HEK293 (cell line): ENCODE measurements around the gene TEX38.
"Not testable (repeated sequence)": the region's sequence is repeated elsewhere in the genome, so short reads cannot be mapped to it uniquely, and the experiment has no call there.

Experiments
- CTCF ChIA-PET: fragments of 350-600 bp; formaldehyde crosslinking; extraction: SDS; loops from one replicate; lab custom pipeline; 2021; ENCODE audit warnings: antibody characterized with exemption; lab: Yijun Ruan, JAX
- POLR2A ChIA-PET: fragments of 300-600 bp; formaldehyde crosslinking; extraction: SDS; loops from one replicate; lab custom pipeline; 2020; ENCODE audit warnings: antibody characterized with exemption, inconsistent platforms; lab: Yijun Ruan, JAX
- H3K27ac ChIP-seq: fragments of 200-500 bp; sonication (Bioruptor generic); 2 replicates; pipeline ENCODE4 v1.5.1; 2014; ENCODE audit warnings: low read depth, low read length, control low read depth, inconsistent platforms; ENCODE audit errors: extremely low read depth
- H3K36me3 ChIP-seq, 2 experiments: fragments of 200-500 bp in 1 of 2; sonication (Bioruptor generic) in 1 of 2; 1 replicate in 1 of 2; 2 replicates in 1 of 2; pipeline ENCODE4 v1.5.1; 2014 to 2017; ENCODE audit warnings: inconsistent platforms in 2 of 2, low read length in 2 of 2; ENCODE audit not compliant: control insufficient read depth in 2 of 2, insufficient read depth in 1 of 2
- H3K4me1 ChIP-seq: fragments of 200-500 bp; sonication (Bioruptor generic); 2 replicates; pipeline ENCODE4 v1.5.1; 2014; ENCODE audit warnings: mild to moderate bottlenecking, low read length, inconsistent platforms; ENCODE audit not compliant: control insufficient read depth, insufficient read depth
- H3K4me3 ChIP-seq: 2 replicates; pipeline ENCODE4 v1.5.1; 2011; ENCODE audit warnings: low read depth, mild to moderate bottlenecking, control low read depth, low read length, moderate library complexity
- H3K9me3 ChIP-seq: fragments of 200-500 bp; sonication (Bioruptor generic); 2 replicates; pipeline ENCODE4 v1.5.1; 2014; ENCODE audit warnings: low read depth, low read length, inconsistent platforms; ENCODE audit not compliant: control insufficient read depth, insufficient read depth
- EGR2 ChIP-seq: fragments of 450-650 bp; formaldehyde crosslinking; IDR thresholded peaks from 2 replicates; pipeline ENCODE4 v1.5.1; 2016; ENCODE audit warnings: low read depth, missing biosample characterization, missing genetic modification characterization
- HOXA7 ChIP-seq: sonication (generic); formaldehyde crosslinking; IDR thresholded peaks from 2 replicates; pipeline ENCODE4 v1.8.1; 2022; ENCODE audit warnings: missing genetic modification reagents, borderline replicate concordance
- KLF1 ChIP-seq: fragments of 450-650 bp; formaldehyde crosslinking; IDR thresholded peaks from 2 replicates; pipeline ENCODE4 v1.5.1; 2016; ENCODE audit warnings: missing biosample characterization, missing genetic modification characterization
- ZBTB7A ChIP-seq: fragments of 450-650 bp; formaldehyde crosslinking; IDR thresholded peaks from 2 replicates; pipeline ENCODE4 v1.5.1; 2016; ENCODE audit warnings: low read depth, missing biosample characterization, missing genetic modification characterization
- ZNF146 ChIP-seq: fragments of 450-650 bp; formaldehyde crosslinking; IDR thresholded peaks from 2 replicates; pipeline ENCODE4 v1.5.1; 2016; ENCODE audit warnings: missing biosample characterization, missing genetic modification characterization
- ZNF211 ChIP-seq: fragments of 450-650 bp; formaldehyde crosslinking; IDR thresholded peaks from 2 replicates; pipeline ENCODE4 v1.5.1; 2016; ENCODE audit warnings: low read depth, missing biosample characterization, missing genetic modification characterization
- ZNF266 ChIP-seq: fragments of 450-650 bp; formaldehyde crosslinking; IDR thresholded peaks from 2 replicates; pipeline ENCODE4 v1.5.1; 2016; ENCODE audit warnings: missing biosample characterization, missing genetic modification characterization, low read depth
- ZNF354C ChIP-seq: fragments of 450-650 bp; formaldehyde crosslinking; IDR thresholded peaks from 2 replicates; pipeline ENCODE4 v1.5.1; 2016; ENCODE audit warnings: missing biosample characterization, missing genetic modification characterization, low read depth, borderline replicate concordance
- ZNF426 ChIP-seq: fragments of 450-650 bp; formaldehyde crosslinking; IDR thresholded peaks from 2 replicates; pipeline ENCODE4 v1.5.1; 2017; ENCODE audit warnings: missing biosample characterization, missing genetic modification characterization, mild to moderate bottlenecking, inconsistent platforms, moderate library complexity
- ZNF76 ChIP-seq: fragments of 450-650 bp; formaldehyde crosslinking; IDR thresholded peaks from 2 replicates; pipeline ENCODE4; 2016; ENCODE audit warnings: low read depth, missing biosample characterization, missing genetic modification characterization, borderline replicate concordance
- ZNF785 ChIP-seq: fragments of 450-650 bp; formaldehyde crosslinking; IDR thresholded peaks from 2 replicates; pipeline ENCODE4 v1.5.1; 2016; ENCODE audit warnings: missing biosample characterization, missing genetic modification characterization
- TF ChIP-seq, protein P1 (sequence below): fragments of 450-650 bp; formaldehyde crosslinking; IDR thresholded peaks from 2 replicates; pipeline ENCODE4 v1.5.1; 2016; ENCODE audit warnings: missing biosample characterization, missing genetic modification characterization
- TF ChIP-seq, protein P2 (sequence below): fragments of 450-650 bp; formaldehyde crosslinking; IDR thresholded peaks from 2 replicates; pipeline ENCODE4; 2016; ENCODE audit warnings: missing biosample characterization, missing genetic modification characterization
- TF ChIP-seq, protein P3 (sequence below): fragments of 450-650 bp; formaldehyde crosslinking; IDR thresholded peaks from 2 replicates; pipeline ENCODE4 v1.5.1; 2017; ENCODE audit warnings: missing biosample characterization, missing genetic modification characterization
- TF ChIP-seq, protein P4 (sequence below): fragments of 450-650 bp; formaldehyde crosslinking; IDR thresholded peaks from 2 replicates; pipeline ENCODE4 v1.5.1; 2016; ENCODE audit warnings: missing biosample characterization, missing genetic modification characterization
- TF ChIP-seq, protein P5 (sequence below): fragments of 450-650 bp; formaldehyde crosslinking; IDR thresholded peaks from 2 replicates; pipeline ENCODE4 v1.5.1; 2016; ENCODE audit warnings: missing biosample characterization, missing genetic modification characterization, low read depth

The TEX38 gene

DNA sequence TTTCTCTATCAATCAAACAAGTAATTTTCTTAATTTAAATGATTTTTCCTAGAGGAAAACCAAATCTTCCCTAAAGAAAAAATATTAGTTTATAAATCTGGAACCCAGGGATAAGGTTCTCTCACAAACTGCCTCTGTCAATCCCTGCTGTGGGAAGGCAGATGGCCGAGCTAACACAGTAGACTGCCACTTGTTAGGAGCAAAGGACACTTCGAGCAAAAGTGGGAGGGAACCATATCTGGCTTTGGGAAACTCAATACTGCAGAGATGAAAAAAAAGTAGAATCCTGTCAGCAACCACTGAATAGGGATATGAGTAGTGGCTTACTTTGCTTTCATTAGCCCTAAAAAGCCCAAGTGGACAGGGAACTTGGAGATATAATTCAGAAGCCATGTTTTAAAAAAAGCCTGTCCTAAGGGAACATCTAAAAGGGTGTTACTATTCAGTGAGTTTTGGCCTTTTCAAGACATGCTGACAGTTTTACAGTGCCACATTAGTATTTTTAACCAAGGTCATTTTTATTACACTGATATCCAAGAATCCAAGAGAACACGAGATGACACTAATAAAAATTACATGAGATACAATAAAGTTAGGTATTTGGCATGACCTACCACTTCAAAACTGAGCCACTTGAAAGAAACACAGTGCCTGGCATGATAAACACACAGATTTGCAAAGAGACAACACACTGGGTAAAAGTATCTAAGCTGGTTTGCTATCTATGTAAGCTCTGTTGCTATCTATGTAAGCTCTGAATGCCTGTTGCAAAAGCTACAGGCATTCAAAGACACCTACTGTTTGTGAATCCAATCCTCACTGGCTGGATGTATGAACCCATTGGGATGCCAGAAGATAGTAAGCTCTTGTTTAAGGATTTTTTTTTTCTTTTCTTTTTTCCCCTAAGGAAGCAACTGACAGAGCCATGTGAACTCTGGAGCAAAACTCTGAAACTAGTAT, 21.4 kb downstream of the TEX38 start (continued):
- TF ChIP-seq, protein P1, sequence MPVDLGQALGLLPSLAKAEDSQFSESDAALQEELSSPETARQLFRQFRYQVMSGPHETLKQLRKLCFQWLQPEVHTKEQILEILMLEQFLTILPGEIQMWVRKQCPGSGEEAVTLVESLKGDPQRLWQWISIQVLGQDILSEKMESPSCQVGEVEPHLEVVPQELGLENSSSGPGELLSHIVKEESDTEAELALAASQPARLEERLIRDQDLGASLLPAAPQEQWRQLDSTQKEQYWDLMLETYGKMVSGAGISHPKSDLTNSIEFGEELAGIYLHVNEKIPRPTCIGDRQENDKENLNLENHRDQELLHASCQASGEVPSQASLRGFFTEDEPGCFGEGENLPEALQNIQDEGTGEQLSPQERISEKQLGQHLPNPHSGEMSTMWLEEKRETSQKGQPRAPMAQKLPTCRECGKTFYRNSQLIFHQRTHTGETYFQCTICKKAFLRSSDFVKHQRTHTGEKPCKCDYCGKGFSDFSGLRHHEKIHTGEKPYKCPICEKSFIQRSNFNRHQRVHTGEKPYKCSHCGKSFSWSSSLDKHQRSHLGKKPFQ (tag by site-specific recombination) = no peak
- TF ChIP-seq, protein P2, sequence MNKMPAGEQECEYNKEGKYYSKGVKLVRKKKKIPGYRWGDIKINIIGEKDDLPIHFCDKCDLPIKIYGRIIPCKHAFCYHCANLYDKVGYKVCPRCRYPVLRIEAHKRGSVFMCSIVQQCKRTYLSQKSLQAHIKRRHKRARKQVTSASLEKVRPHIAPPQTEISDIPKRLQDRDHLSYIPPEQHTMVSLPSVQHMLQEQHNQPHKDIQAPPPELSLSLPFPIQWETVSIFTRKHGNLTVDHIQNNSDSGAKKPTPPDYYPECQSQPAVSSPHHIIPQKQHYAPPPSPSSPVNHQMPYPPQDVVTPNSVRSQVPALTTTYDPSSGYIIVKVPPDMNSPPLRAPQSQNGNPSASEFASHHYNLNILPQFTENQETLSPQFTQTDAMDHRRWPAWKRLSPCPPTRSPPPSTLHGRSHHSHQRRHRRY (tag by site-specific recombination) = no peak
- no peak for TF ChIP-seq HOXA7 (CRISPR knock-in tag)
- TF ChIP-seq KLF1 (tag by site-specific recombination) = no peak
- TF ChIP-seq, protein P3, sequence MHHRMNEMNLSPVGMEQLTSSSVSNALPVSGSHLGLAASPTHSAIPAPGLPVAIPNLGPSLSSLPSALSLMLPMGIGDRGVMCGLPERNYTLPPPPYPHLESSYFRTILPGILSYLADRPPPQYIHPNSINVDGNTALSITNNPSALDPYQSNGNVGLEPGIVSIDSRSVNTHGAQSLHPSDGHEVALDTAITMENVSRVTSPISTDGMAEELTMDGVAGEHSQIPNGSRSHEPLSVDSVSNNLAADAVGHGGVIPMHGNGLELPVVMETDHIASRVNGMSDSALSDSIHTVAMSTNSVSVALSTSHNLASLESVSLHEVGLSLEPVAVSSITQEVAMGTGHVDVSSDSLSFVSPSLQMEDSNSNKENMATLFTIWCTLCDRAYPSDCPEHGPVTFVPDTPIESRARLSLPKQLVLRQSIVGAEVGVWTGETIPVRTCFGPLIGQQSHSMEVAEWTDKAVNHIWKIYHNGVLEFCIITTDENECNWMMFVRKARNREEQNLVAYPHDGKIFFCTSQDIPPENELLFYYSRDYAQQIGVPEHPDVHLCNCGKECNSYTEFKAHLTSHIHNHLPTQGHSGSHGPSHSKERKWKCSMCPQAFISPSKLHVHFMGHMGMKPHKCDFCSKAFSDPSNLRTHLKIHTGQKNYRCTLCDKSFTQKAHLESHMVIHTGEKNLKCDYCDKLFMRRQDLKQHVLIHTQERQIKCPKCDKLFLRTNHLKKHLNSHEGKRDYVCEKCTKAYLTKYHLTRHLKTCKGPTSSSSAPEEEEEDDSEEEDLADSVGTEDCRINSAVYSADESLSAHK = no peak
- no peak for TF ChIP-seq ZNF426
- TF ChIP-seq ZNF354C (tag by site-specific recombination) = no peak
- no peak for TF ChIP-seq ZNF211 (tag by site-specific recombination)

DNA sequence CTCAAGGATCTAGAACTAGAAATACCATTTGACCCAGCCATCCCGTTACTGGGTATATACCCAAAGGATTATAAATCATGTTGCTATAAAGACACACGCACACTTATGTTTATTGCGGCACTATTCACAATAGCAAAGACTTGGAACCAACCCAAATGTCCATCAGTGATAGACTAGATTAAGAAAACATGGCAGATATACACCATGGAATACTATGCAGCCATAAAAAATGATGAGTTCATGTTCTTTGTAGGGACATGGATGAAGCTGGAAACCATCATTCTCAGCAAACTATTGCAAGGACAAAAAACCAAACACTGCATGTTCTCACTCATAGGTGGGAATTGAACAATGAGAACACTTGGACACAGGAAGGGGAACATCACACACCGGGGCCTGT, 23.0 kb downstream of the TEX38 start:
- peaks cover 0 to 83% of the 10 kb centered on the region in 2 experiments; a peak in 2 of 3 replicates for H3K36me3 ChIP-seq
- POLR2A ChIA-PET, CTCF ChIA-PET, H3K4me1 ChIP-seq, H3K27ac ChIP-seq, H3K4me3 ChIP-seq, H3K9me3 ChIP-seq: not testable (repeated sequence)
- TF ChIP-seq, protein P4, sequence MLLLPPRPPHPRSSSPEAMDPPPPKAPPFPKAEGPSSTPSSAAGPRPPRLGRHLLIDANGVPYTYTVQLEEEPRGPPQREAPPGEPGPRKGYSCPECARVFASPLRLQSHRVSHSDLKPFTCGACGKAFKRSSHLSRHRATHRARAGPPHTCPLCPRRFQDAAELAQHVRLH (tag by site-specific recombination) = peak; percentile 50; the same call in 1 of the 2 replicates
- peak; percentile 99 for TF ChIP-seq ZNF146

DNA sequence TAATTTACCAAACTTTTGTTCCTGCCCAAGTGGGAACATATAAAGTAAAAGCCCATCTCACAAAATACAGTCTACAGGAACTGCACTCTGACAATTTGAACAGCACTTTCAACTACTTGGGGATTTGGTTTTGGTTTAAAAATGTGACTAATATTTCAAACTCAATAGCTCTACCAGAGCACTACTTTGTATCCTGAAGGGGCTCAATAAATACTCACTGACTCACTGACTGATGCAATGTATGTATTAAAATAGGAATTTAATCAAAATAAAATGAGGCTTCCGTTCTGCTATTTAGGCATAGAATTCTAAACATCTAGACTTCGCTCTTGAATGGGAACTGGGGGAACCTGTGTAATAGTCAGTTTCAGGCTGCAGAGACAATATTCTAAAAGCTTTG, 25.4 kb downstream of the TEX38 start:
- Histone ChIP-seq H3K4me3 (no peak overlapping the region), H3K27ac (no peak overlapping the region), H3K4me1 (no peaks in the 10 kb centered on the region), H3K36me3 (peaks cover 0 to 75% of the 10 kb centered on the region in 2 experiments; a peak in 2 of 3 replicates), H3K9me3 (no peaks in the 10 kb centered on the region)
- ChIA-PET CTCF (interaction anchor here (0.6 to 1.5 kb wide), 2 partner anchors 12 to 259 kb away, joined by 3 to 4 read pairs; no protein-coding TSS in a partner anchor), POLR2A (no interaction called here)
- TF ChIP-seq ZNF785 (tag by site-specific recombination) (no peak), ZNF76 (no peak), ZBTB7A (tag by site-specific recombination) (no peak), ZNF266 (tag by site-specific recombination) (no peak), EGR2 (tag by site-specific recombination) (no peak)
- TF ChIP-seq, protein P5, sequence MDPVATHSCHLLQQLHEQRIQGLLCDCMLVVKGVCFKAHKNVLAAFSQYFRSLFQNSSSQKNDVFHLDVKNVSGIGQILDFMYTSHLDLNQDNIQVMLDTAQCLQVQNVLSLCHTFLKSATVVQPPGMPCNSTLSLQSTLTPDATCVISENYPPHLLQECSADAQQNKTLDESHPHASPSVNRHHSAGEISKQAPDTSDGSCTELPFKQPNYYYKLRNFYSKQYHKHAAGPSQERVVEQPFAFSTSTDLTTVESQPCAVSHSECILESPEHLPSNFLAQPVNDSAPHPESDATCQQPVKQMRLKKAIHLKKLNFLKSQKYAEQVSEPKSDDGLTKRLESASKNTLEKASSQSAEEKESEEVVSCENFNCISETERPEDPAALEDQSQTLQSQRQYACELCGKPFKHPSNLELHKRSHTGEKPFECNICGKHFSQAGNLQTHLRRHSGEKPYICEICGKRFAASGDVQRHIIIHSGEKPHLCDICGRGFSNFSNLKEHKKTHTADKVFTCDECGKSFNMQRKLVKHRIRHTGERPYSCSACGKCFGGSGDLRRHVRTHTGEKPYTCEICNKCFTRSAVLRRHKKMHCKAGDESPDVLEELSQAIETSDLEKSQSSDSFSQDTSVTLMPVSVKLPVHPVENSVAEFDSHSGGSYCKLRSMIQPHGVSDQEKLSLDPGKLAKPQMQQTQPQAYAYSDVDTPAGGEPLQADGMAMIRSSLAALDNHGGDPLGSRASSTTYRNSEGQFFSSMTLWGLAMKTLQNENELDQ = no peak
